ENCODE data around the gene KCNMA1.

- TF ChIP-seq CTCF (IDR thresholded peaks at IDR 0.05) (no peak), POLR2AphosphoS5 (IDR thresholded peaks at IDR 0.05) (no peak), POLR2A (IDR thresholded peaks at IDR 0.05) (no peak)
Observed at GRCh38 chr10:77510294-77510693, 127.3 kb downstream of the KCNMA1 start.
